ENCODE results near the gene RIPPLY3. TPM values are rescaled to one million over a fixed set of nuclear protein-coding genes. Genes with fewer than 3 reads are reported as not detected.

Gene RIPPLY3
- total and polyA plus RNA-seq, 2 of the 13 experiments (the other 11 are each of a cell fraction or from before 2014, with no cell fraction given): 0.09 to 2.9 TPM

DNA sequence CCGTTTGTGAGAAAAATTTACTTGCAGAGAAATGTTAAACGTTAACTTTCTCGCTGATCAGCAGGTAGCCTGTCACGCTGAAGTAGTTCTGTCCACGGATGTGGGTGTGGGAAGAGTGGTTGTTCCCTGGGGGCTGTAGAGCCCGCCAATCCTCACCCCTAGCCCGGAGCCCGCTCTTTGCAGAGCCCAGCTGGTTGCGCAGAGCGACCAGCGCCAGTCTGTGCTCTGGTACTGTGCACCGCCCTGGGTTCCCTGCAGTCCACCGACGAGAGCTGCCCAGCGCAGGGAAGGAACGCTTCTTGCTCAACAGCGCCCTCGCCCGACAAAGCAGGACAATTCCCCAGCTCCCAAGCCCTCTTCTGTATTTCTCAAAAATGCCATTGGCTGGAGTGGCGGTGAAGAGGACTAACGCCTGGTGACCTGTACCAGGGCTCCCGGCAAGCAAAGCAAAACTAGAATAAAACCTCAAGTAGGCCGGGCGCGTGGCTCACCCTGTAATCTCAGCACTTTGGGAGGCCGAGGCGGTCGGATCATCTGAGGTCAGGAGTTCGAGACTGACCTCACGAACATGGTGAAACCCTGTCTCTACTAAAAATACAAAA lies 3.3 kb downstream of the RIPPLY3 start (continued):
- TF ChIP-seq, protein P1, sequence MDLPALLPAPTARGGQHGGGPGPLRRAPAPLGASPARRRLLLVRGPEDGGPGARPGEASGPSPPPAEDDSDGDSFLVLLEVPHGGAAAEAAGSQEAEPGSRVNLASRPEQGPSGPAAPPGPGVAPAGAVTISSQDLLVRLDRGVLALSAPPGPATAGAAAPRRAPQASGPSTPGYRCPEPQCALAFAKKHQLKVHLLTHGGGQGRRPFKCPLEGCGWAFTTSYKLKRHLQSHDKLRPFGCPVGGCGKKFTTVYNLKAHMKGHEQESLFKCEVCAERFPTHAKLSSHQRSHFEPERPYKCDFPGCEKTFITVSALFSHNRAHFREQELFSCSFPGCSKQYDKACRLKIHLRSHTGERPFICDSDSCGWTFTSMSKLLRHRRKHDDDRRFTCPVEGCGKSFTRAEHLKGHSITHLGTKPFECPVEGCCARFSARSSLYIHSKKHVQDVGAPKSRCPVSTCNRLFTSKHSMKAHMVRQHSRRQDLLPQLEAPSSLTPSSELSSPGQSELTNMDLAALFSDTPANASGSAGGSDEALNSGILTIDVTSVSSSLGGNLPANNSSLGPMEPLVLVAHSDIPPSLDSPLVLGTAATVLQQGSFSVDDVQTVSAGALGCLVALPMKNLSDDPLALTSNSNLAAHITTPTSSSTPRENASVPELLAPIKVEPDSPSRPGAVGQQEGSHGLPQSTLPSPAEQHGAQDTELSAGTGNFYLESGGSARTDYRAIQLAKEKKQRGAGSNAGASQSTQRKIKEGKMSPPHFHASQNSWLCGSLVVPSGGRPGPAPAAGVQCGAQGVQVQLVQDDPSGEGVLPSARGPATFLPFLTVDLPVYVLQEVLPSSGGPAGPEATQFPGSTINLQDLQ (CRISPR knock-in tag; IDR thresholded peaks at IDR 0.05): no peak
- TF ChIP-seq NCOA2 (CRISPR knock-in tag; IDR thresholded peaks at IDR 0.05) (0 out of 2 replicates have a peak, but pooled peaks have one; percentile 8), ZNF879 (CRISPR knock-in tag; IDR thresholded peaks at IDR 0.05) (no peak), ZNF703 (CRISPR knock-in tag; IDR thresholded peaks at IDR 0.05; ENCODE audit: borderline replicate concordance) (no peak), TBL1XR1 (IDR thresholded peaks at IDR 0.05; ENCODE audit: borderline replicate concordance, low read length, partially characterized antibody) (no peak), ZNF232 (CRISPR knock-in tag; IDR thresholded peaks at IDR 0.05; ENCODE audit: borderline replicate concordance) (peak; percentile 64; the same call in 1 of the 2 replicates), NR2F6 (IDR thresholded peaks at IDR 0.05) (no peak), NR2F6 (CRISPR knock-in tag; IDR thresholded peaks at IDR 0.05) (0 out of 2 replicates have a peak, but pooled peaks have one; percentile 13), ZNF788 (CRISPR knock-in tag; IDR thresholded peaks at IDR 0.05; ENCODE audit: borderline replicate concordance) (no peak), ZNF839 (CRISPR knock-in tag; IDR thresholded peaks at IDR 0.05; ENCODE audit: borderline replicate concordance) (no peak), NFAT5 (CRISPR knock-in tag; IDR thresholded peaks at IDR 0.05) (0 out of 2 replicates have a peak, but pooled peaks have one; percentile 15), ZNF33B (CRISPR knock-in tag; IDR thresholded peaks at IDR 0.05) (peak; percentile 45; the same call in 1 of the 2 replicates), ZNF816 (CRISPR knock-in tag; IDR thresholded peaks at IDR 0.05; ENCODE audit: borderline replicate concordance) (peak; percentile 39; the same call in 1 of the 2 replicates), SP5 (CRISPR knock-in tag; IDR thresholded peaks at IDR 0.05; ENCODE audit: borderline replicate concordance, low read depth) (no peak)
- TF ChIP-seq, protein P2, sequence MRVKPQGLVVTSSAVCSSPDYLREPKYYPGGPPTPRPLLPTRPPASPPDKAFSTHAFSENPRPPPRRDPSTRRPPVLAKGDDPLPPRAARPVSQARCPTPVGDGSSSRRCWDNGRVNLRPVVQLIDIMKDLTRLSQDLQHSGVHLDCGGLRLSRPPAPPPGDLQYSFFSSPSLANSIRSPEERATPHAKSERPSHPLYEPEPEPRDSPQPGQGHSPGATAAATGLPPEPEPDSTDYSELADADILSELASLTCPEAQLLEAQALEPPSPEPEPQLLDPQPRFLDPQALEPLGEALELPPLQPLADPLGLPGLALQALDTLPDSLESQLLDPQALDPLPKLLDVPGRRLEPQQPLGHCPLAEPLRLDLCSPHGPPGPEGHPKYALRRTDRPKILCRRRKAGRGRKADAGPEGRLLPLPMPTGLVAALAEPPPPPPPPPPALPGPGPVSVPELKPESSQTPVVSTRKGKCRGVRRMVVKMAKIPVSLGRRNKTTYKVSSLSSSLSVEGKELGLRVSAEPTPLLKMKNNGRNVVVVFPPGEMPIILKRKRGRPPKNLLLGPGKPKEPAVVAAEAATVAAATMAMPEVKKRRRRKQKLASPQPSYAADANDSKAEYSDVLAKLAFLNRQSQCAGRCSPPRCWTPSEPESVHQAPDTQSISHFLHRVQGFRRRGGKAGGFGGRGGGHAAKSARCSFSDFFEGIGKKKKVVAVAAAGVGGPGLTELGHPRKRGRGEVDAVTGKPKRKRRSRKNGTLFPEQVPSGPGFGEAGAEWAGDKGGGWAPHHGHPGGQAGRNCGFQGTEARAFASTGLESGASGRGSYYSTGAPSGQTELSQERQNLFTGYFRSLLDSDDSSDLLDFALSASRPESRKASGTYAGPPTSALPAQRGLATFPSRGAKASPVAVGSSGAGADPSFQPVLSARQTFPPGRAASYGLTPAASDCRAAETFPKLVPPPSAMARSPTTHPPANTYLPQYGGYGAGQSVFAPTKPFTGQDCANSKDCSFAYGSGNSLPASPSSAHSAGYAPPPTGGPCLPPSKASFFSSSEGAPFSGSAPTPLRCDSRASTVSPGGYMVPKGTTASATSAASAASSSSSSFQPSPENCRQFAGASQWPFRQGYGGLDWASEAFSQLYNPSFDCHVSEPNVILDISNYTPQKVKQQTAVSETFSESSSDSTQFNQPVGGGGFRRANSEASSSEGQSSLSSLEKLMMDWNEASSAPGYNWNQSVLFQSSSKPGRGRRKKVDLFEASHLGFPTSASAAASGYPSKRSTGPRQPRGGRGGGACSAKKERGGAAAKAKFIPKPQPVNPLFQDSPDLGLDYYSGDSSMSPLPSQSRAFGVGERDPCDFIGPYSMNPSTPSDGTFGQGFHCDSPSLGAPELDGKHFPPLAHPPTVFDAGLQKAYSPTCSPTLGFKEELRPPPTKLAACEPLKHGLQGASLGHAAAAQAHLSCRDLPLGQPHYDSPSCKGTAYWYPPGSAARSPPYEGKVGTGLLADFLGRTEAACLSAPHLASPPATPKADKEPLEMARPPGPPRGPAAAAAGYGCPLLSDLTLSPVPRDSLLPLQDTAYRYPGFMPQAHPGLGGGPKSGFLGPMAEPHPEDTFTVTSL (CRISPR knock-in tag; IDR thresholded peaks at IDR 0.05; ENCODE audit: borderline replicate concordance): no peak

All from HepG2 (cell line).